ENCODE results near the gene PMM2. TPM values are rescaled to one million over a fixed set of nuclear protein-coding genes. Genes with fewer than 3 reads are reported as not detected.

PMM2 gene
- total and polyA plus RNA-seq, 2 donors (not counting 3 experiments of a cell fraction or from before 2014, with no cell fraction given), result 29.0 to 61.3 TPM

GRCh38 chr16:8868416-8869211 lies 71.0 kb downstream of the PMM2 start, which contains the start of gene CARHSP1:
Gene CARHSP1 (minus strand): TSS chr16:8869006. CDS start chr16:8859328, 9,678 bp downstream.
- POLR2A ChIA-PET, result interaction anchor here (0.6 to 1.4 kb wide), 7 partner anchors 10 to 72 kb away, joined by 3 to 9 read pairs (median 4); no protein-coding TSS in a partner anchor
- dilution Hi-C loops (cut with MboI; ENCODE audit: extremely low pct_ligation_motif_present, low sequenced_read_pairs) (no loop called here), intact Hi-C loops (cut with micrococcal nuclease) (loop anchor here (1.0 to 5.0 kb wide), 4 partner anchors 18 to 301 kb away; partner anchors contain the start of genes PMM2 and TMEM186)
- peak within 1 kb of the TSS; percentile 60 for H3K9ac ChIP-seq (replicated peaks; ENCODE audit: extremely low read depth, insufficient read depth, low read length)
- BruUV-seq (replicated peaks), result no TSS peak
- no peaks in the 10 kb centered on the region for H3K36me3 ChIP-seq (ENCODE audit: control insufficient read depth in 2 of 2, extremely low read depth in 1 of 2, insufficient read depth in 2 of 2, low read length in 2 of 2)
- H4K20me1 ChIP-seq (replicated peaks; ENCODE audit: control insufficient read depth, extremely low read depth, insufficient read depth, low read length), result no peaks in the 10 kb centered on the region
- CTCF ChIA-PET, result interaction anchor here (0.6 to 8.0 kb wide), 16 partner anchors 12 to 988 kb away, joined by 3 to 67 read pairs (median 4); partner anchors contain the start of genes LITAFD, PMM2 and TMEM186
- no peaks in the 10 kb centered on the region for H3K27me3 ChIP-seq (ENCODE audit: control insufficient read depth in 2 of 2, insufficient read depth in 2 of 2, low read length in 2 of 2)
- DNase-seq (ENCODE audit: low read depth, low spot score) (peak; percentile 92), FAIRE-seq (peak; percentile 83)
- no peaks in the 10 kb centered on the region for H3K9me3 ChIP-seq (replicated peaks; ENCODE audit: control insufficient read depth, insufficient read depth, low read length)
- no peaks in the 10 kb centered on the region for H3K9me1 ChIP-seq (replicated peaks; ENCODE audit: control insufficient read depth, extremely low read depth, insufficient read depth, low read length)
- H2AFZ ChIP-seq (ENCODE audit: low read depth, low read length), result peak within 1 kb of the TSS; percentile 71
- H3K27ac ChIP-seq (ENCODE audit: insufficient read depth, low read depth, low read length), result peak within 1 kb of the TSS; percentile 64
- peaks cover 20% of the 10 kb centered on the region for H3K4me1 ChIP-seq (ENCODE audit: control insufficient read depth, extremely low read depth, insufficient read depth, low read length)
- TF ChIP-seq FOS (IDR thresholded peaks at IDR 0.05; ENCODE audit: borderline replicate concordance, insufficient read depth, low read length) (no peak), POLR2AphosphoS5 (IDR thresholded peaks at IDR 0.05; ENCODE audit: insufficient read depth, low read depth, low read length) (peak; percentile 64), POLR2A (IDR thresholded peaks at IDR 0.05; ENCODE audit: low read depth, low read length) (peak; percentile 72)
- H3K4me2 ChIP-seq (ENCODE audit: insufficient read depth, low read length), result peak within 1 kb of the TSS; percentile 87
- H3K4me3 ChIP-seq (replicated peaks in 1 of 3; ENCODE audit: insufficient read depth in 1 of 3, low read depth in 1 of 3, low read length in 3 of 3), result peak within 1 kb of the TSS; percentile 60 to 80 (median 75)
- H3K79me2 ChIP-seq (ENCODE audit: control insufficient read depth, insufficient read depth, low read length), result peaks cover 38% of the 10 kb centered on the region

- H3K9me3 ChIP-seq (replicated peaks; ENCODE audit: control insufficient read depth, insufficient read depth, low read length), result no peaks in the 10 kb centered on the region
- H3K4me1 ChIP-seq (ENCODE audit: control insufficient read depth, extremely low read depth, insufficient read depth, low read length), result peaks cover 20% of the 10 kb centered on the region
- TF ChIP-seq GATA2 (IDR thresholded peaks at IDR 0.05; ENCODE audit: insufficient read depth, insufficient read length, low read depth, low read length) (no peak), FOS (IDR thresholded peaks at IDR 0.05; ENCODE audit: borderline replicate concordance, insufficient read depth, low read length) (no peak), EZH2 (IDR thresholded peaks at IDR 0.05; ENCODE audit: borderline replicate concordance, low read depth, low read length, severe bottlenecking) (no peak), CTCF (IDR thresholded peaks at IDR 0.05; ENCODE audit: extremely low read depth in 1 of 2, insufficient read depth in 1 of 2, low read depth in 1 of 2, low read length in 2 of 2) (peak in 1 of 2 donors; percentile 9)
- intact Hi-C loops (cut with micrococcal nuclease) (loop anchor here (1.0 to 5.0 kb wide), 3 partner anchors 19 to 302 kb away; no protein-coding TSS in a partner anchor), dilution Hi-C loops (cut with MboI; ENCODE audit: extremely low pct_ligation_motif_present, low sequenced_read_pairs) (no loop called here)
- ChIA-PET POLR2A (interaction anchor here (0.6 to 1.4 kb wide), 6 partner anchors 9 to 72 kb away, joined by 3 to 9 read pairs (median 4); no protein-coding TSS in a partner anchor), CTCF (interaction anchor here (1.0 to 8.0 kb wide), 14 partner anchors 12 to 269 kb away, joined by 3 to 67 read pairs (median 4); partner anchors contain the start of genes LITAFD, PMM2 and TMEM186)
- H4K20me1 ChIP-seq (replicated peaks; ENCODE audit: control insufficient read depth, extremely low read depth, insufficient read depth, low read length), result no peaks in the 10 kb centered on the region
- H2AFZ ChIP-seq (ENCODE audit: low read depth, low read length), result peak overlapping the region; percentile 71
- no peak overlapping the region for H3K27ac ChIP-seq (ENCODE audit: insufficient read depth, low read depth, low read length)
- H3K27me3 ChIP-seq (ENCODE audit: control insufficient read depth in 2 of 2, insufficient read depth in 2 of 2, low read length in 2 of 2), result no peaks in the 10 kb centered on the region
- H3K9me1 ChIP-seq (replicated peaks; ENCODE audit: control insufficient read depth, extremely low read depth, insufficient read depth, low read length), result no peaks in the 10 kb centered on the region
- no peak for FAIRE-seq
- no TSS peak for BruUV-seq (replicated peaks)
- peak overlapping the region; percentile 87 for H3K4me2 ChIP-seq (ENCODE audit: insufficient read depth, low read length)
- peaks cover 30% of the 10 kb centered on the region for H3K79me2 ChIP-seq (ENCODE audit: control insufficient read depth, insufficient read depth, low read length)
- no peak for DNase-seq (ENCODE audit: low read depth, low spot score)
- H3K4me3 ChIP-seq (replicated peaks in 1 of 3; ENCODE audit: insufficient read depth in 1 of 3, low read depth in 1 of 3, low read length in 3 of 3), result peak overlapping the region; percentile 46 to 62 (median 56)
- no peaks in the 10 kb centered on the region for H3K36me3 ChIP-seq (ENCODE audit: control insufficient read depth in 2 of 2, extremely low read depth in 1 of 2, insufficient read depth in 2 of 2, low read length in 2 of 2)
- peak overlapping the region; percentile 48 for H3K9ac ChIP-seq (replicated peaks; ENCODE audit: extremely low read depth, insufficient read depth, low read length)
These were observed 71.8 kb downstream of the PMM2 start for GRCh38 chr16:8869212-8869987.
